Natural killer cell (primary cell): ENCODE measurements around the gene ING5. TPM values are rescaled to one million over a fixed set of nuclear protein-coding genes. Genes with fewer than 3 reads are reported as not detected.

Experiments
- ATAC-seq, 3 donors: fragments of 150-1000 bp in 2 of 3; fragments of 200-7000 bp in 1 of 3; cut with Tn5 transposase; 1 replicate in 1 of 3; 2 replicates in 2 of 3; pipeline ENCODE4 v1.10.0; 2021; ENCODE audit warnings: mild to moderate bottlenecking in 2 of 3, moderate library complexity in 2 of 3
- DNase-seq, 2 donors: peaks; one replicate each; pipeline versions ENCODE4 v3.0.0 to v3.0.0-alpha.2; 2013 to 2021; ENCODE audit warnings: mixed read lengths in 1 of 2
- H3K27ac ChIP-seq: one replicate; pipeline ENCODE4 v1.5.1; 2013; ENCODE audit warnings: mild to moderate bottlenecking, low read length
- H3K27me3 ChIP-seq: one replicate; pipeline ENCODE4 v1.6.1; 2013; ENCODE audit warnings: low read length; ENCODE audit not compliant: control insufficient read depth, insufficient read depth
- H3K36me3 ChIP-seq: one replicate; pipeline ENCODE4 v1.6.1; 2013; ENCODE audit warnings: low read length; ENCODE audit not compliant: control insufficient read depth, insufficient read depth
- H3K4me1 ChIP-seq: one replicate; pipeline ENCODE4 v1.6.1; 2013; ENCODE audit warnings: low read length; ENCODE audit not compliant: control insufficient read depth, insufficient read depth
- H3K4me3 ChIP-seq: one replicate; pipeline ENCODE4 v1.5.1; 2013; ENCODE audit warnings: low read length
- H3K9me3 ChIP-seq: one replicate; pipeline ENCODE4 v1.6.1; 2013; ENCODE audit warnings: low read length; ENCODE audit not compliant: control insufficient read depth, insufficient read depth
- H3K27ac Mint-ChIP-seq, 2 donors: one replicate each; pipeline ENCODE4 v1.8.0; 2022; ENCODE audit warnings: mild to moderate bottlenecking in 2 of 2, mixed read lengths in 2 of 2, moderate library complexity in 1 of 2
- H3K27me3 Mint-ChIP-seq, 2 donors: one replicate each; pipeline ENCODE4 v1.8.0; 2022; ENCODE audit warnings: low read depth in 2 of 2, mixed read lengths in 2 of 2
- H3K36me3 Mint-ChIP-seq: one replicate; pipeline ENCODE4 v1.8.0; 2022; ENCODE audit warnings: mixed read lengths
- H3K4me1 Mint-ChIP-seq, 2 donors: one replicate each; pipeline ENCODE4 v1.8.0; 2022; ENCODE audit warnings: mixed read lengths in 2 of 2
- H3K4me3 Mint-ChIP-seq: one replicate; pipeline ENCODE4 v1.8.0; 2022; ENCODE audit warnings: mild to moderate bottlenecking, moderate library complexity, mixed read lengths
- H3K9me3 Mint-ChIP-seq, 2 donors: one replicate each; pipeline ENCODE4 v1.8.0; 2022; ENCODE audit warnings: mixed read lengths in 2 of 2
- WGBS: methylation state at CpG from one replicate; pipeline ENCODE4 v1.1.7; 2013; ENCODE audit warnings: missing lambda C conversion rate; ENCODE audit not compliant: insufficient coverage; 5-methylcytosine and 5-hydroxymethylcytosine counted together
- intact Hi-C: fragments of 100-400 bp; cut with micrococcal nuclease; formaldehyde crosslinking; loops from one replicate; pipeline ENCODE4 v1.14.2; 2022
- total RNA-seq, 4 donors: library from RNA; stranded (reverse); fragments of 120-200 nt in 1 of 4; gene quantifications; one replicate each; pipeline versions ENCODE4 v1.2.3 to v1.2.4, GENCODE V29; 2013 to 2022
- TF ChIP-seq, protein P1 (sequence below): fragments of 200-600 bp; IDR thresholded peaks from one replicate; pipeline ENCODE4 v1.8.0; 2022; ENCODE audit warnings: antibody characterized with exemption

Gene ING5
- total RNA-seq, 3 donors from 2014 or later (not counting 1 experiment from before 2014, with no cell fraction given) = 25.6 to 40.9 (median 34.7) TPM

DNA sequence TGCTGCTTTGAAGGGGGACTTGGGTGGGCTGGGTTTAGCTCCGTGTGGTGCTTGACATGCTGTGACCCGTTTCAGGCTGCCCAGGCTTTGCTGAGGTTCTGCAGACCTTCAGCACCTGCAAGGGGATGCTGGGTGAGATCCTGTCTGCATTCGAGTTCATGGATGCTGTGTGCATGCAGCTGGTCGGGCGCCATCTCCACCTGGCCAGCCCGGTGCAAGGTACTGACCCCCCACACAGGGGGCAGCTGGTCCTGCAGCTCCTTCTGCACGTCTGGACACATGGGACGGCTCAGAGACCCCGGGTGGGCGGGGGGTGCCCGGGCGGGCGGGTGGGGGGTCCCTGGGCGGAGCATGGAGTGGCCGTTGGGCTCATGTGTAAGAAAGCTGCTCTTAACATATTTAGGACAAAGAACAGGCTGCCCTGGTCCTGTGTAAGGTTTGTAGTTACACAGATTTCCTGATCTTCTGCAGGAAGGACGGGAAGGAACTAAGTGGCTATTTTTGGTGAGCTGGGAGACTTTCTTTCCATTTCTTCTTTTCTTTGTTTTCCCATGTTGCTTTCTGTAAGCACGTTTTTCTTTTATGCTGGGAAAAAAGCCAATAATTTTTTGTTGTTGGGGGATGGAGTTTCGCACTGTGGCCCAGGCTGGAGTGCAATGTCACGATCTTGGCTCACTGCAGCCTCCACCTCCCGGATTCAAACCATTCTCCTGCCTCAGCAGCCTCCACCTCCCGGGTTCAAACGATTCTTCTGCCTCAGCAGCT, 48.4 kb downstream of the ING5 start:
- peaks cover 12% of the 10 kb centered on the region for H3K36me3 Mint-ChIP-seq
- Histone ChIP-seq H3K4me1 (no peaks in the 10 kb centered on the region), H3K27me3 (no peaks in the 10 kb centered on the region), H3K4me3 (no peak overlapping the region), H3K27ac (no peak overlapping the region), H3K9me3 (no peaks in the 10 kb centered on the region), H3K36me3 (peaks cover 4% of the 10 kb centered on the region)
- TF ChIP-seq, protein P1, sequence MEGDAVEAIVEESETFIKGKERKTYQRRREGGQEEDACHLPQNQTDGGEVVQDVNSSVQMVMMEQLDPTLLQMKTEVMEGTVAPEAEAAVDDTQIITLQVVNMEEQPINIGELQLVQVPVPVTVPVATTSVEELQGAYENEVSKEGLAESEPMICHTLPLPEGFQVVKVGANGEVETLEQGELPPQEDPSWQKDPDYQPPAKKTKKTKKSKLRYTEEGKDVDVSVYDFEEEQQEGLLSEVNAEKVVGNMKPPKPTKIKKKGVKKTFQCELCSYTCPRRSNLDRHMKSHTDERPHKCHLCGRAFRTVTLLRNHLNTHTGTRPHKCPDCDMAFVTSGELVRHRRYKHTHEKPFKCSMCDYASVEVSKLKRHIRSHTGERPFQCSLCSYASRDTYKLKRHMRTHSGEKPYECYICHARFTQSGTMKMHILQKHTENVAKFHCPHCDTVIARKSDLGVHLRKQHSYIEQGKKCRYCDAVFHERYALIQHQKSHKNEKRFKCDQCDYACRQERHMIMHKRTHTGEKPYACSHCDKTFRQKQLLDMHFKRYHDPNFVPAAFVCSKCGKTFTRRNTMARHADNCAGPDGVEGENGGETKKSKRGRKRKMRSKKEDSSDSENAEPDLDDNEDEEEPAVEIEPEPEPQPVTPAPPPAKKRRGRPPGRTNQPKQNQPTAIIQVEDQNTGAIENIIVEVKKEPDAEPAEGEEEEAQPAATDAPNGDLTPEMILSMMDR = no peak
- ATAC-seq (no peak), DNase-seq (no peak)
- H3K27me3 Mint-ChIP-seq = peaks cover 0 to 8% of the 10 kb centered on the region in 2 donors
- intact Hi-C loops = no loop called here
- H3K9me3 Mint-ChIP-seq = no peaks in the 10 kb centered on the region
- H3K4me1 Mint-ChIP-seq = no peaks in the 10 kb centered on the region
- no peak overlapping the region for H3K27ac Mint-ChIP-seq
- whole genome bisulfite sequencing = 86% methylated on average over 20 of the region's 22 CpGs
- H3K4me3 Mint-ChIP-seq = no peak overlapping the region

- H3K36me3 ChIP-seq = peaks cover 7% of the 10 kb centered on the region
- no peak overlapping the region for H3K4me3 Mint-ChIP-seq
Observed at GRCh38 chr2:241751152-241751551, 49.3 kb downstream of the ING5 start.

GRCh38 chr2:241751776-241752175, 49.9 kb downstream of the ING5 start:
- no peak for ATAC-seq
- intact Hi-C loops = no loop called here
- Mint-ChIP-seq H3K27ac (no peak overlapping the region), H3K36me3 (no peaks in the 10 kb centered on the region), H3K4me1 (no peaks in the 10 kb centered on the region), H3K27me3 (peaks cover 0 to 8% of the 10 kb centered on the region in 2 donors), H3K9me3 (no peaks in the 10 kb centered on the region), H3K4me3 (no peak overlapping the region)
- Histone ChIP-seq H3K4me1 (no peaks in the 10 kb centered on the region), H3K36me3 (peaks cover 9% of the 10 kb centered on the region), H3K27ac (no peak overlapping the region), H3K4me3 (no peak overlapping the region), H3K27me3 (no peaks in the 10 kb centered on the region), H3K9me3 (no peaks in the 10 kb centered on the region)
- WGBS = 97% methylated on average over 18 of the region's 18 CpGs
- TF ChIP-seq, protein P1 = no peak
- no peak for DNase-seq

More at GRCh38 chr2:241751152-241751551, 49.3 kb downstream of the ING5 start:
- Histone ChIP-seq H3K4me3 (no peak overlapping the region), H3K4me1 (no peaks in the 10 kb centered on the region), H3K9me3 (no peaks in the 10 kb centered on the region), H3K27ac (no peak overlapping the region), H3K27me3 (no peaks in the 10 kb centered on the region)
- intact Hi-C loops = no loop called here
- Mint-ChIP-seq H3K36me3 (peaks cover 3% of the 10 kb centered on the region), H3K4me1 (no peaks in the 10 kb centered on the region), H3K27me3 (peaks cover 0 to 8% of the 10 kb centered on the region in 2 donors), H3K9me3 (no peaks in the 10 kb centered on the region), H3K27ac (no peak overlapping the region)
- no peak for ATAC-seq
- 90% methylated on average over 15 of the region's 15 CpGs for WGBS
- no peak for DNase-seq
- TF ChIP-seq, protein P1 = no peak
